ENCODE measurements around the gene TRPM5.
"Not testable (repeated sequence)": the region's sequence is repeated elsewhere in the genome, so short reads cannot be mapped to it uniquely, and the experiment has no call there.

Gene TRPM5

GRCh38 chr11:2443881-2444820 lies at the start of gene TRPM5:
TSS of gene TRPM5 (minus strand) at chr11:2444514. CDS start at chr11:2423036, 21,478 bp downstream.
- ATAC-seq (peak; percentile 27), DNase-seq (peak; percentile 76 to 79)
- H3K9me3 Mint-ChIP-seq = no peaks in the 10 kb centered on the region
- peaks cover 56% of the 10 kb centered on the region for H3K4me1 Mint-ChIP-seq
- H3K4me3 Mint-ChIP-seq = peak within 1 kb of the TSS; percentile 90 to 96
- peak within 1 kb of the TSS in 1 of 2 donors; percentile 69 for H3K27ac Mint-ChIP-seq
- H3K27me3 Mint-ChIP-seq = no peaks in the 10 kb centered on the region

GRCh38 chr11:2489083-2489482 lies 44.8 kb upstream of the TRPM5 start:
- Mint-ChIP-seq H3K27me3 (no peaks in the 10 kb centered on the region), H3K4me3 (no peak overlapping the region), H3K27ac (no peak overlapping the region), H3K9me3 (peaks cover 44 to 70% of the 10 kb centered on the region in 2 donors), H3K4me1 (no peaks in the 10 kb centered on the region)
- ATAC-seq (no peak), DNase-seq (no peak)

- H3K9me3 Mint-ChIP-seq = peaks cover 37 to 59% of the 10 kb centered on the region in 2 donors
- no peaks in the 10 kb centered on the region for H3K27me3 Mint-ChIP-seq
- H3K4me3 Mint-ChIP-seq = no peak overlapping the region
- ATAC-seq (no peak), DNase-seq (no peak)
- no peak overlapping the region for H3K27ac Mint-ChIP-seq
- no peaks in the 10 kb centered on the region for H3K4me1 Mint-ChIP-seq
These were observed 43.7 kb upstream of the TRPM5 start for GRCh38 chr11:2488004-2488403.

- Mint-ChIP-seq H3K27me3 (no peaks in the 10 kb centered on the region), H3K27ac (no peak overlapping the region), H3K4me3 (peak overlapping the region in 1 of 2 donors; percentile 24), H3K9me3 (peaks cover 45 to 48% of the 10 kb centered on the region in 2 donors), H3K4me1 (peaks cover 17% of the 10 kb centered on the region)
- DNase-seq (no peak), ATAC-seq (no peak)
These were observed 40.3 kb upstream of the TRPM5 start for GRCh38 chr11:2484576-2485125.

- DNase-seq (no peak), ATAC-seq (no peak)
- Mint-ChIP-seq H3K9me3 (peaks cover 35 to 48% of the 10 kb centered on the region in 2 donors), H3K27me3 (no peaks in the 10 kb centered on the region), H3K27ac (no peak overlapping the region), H3K4me1 (peaks cover 17% of the 10 kb centered on the region), H3K4me3 (no peak overlapping the region)
These were observed 39.1 kb upstream of the TRPM5 start for GRCh38 chr11:2483426-2483825.

- H3K27me3 Mint-ChIP-seq = no peaks in the 10 kb centered on the region
These were observed 38.4 kb upstream of the TRPM5 start for GRCh38 chr11:2482745-2483144.

GRCh38 chr11:2482204-2482603 lies 37.9 kb upstream of the TRPM5 start:
- DNase-seq = no peak
- Mint-ChIP-seq H3K27me3 (no peaks in the 10 kb centered on the region), H3K27ac (no peak overlapping the region), H3K9me3 (peaks cover 33 to 48% of the 10 kb centered on the region in 2 donors), H3K4me3 (no peak overlapping the region), H3K4me1 (peaks cover 17% of the 10 kb centered on the region)
- ATAC-seq = no peak

More at GRCh38 chr11:2482745-2483144, 38.4 kb upstream of the TRPM5 start:
- Mint-ChIP-seq H3K4me1 (peaks cover 17% of the 10 kb centered on the region), H3K4me3 (no peak overlapping the region), H3K27ac (no peak overlapping the region), H3K9me3 (peaks cover 34 to 48% of the 10 kb centered on the region in 2 donors)
- DNase-seq = no peak
- ATAC-seq = no peak

GRCh38 chr11:2481253-2481652 lies 36.9 kb upstream of the TRPM5 start:
- Mint-ChIP-seq H3K27me3 (no peaks in the 10 kb centered on the region), H3K9me3 (peaks cover 29 to 48% of the 10 kb centered on the region in 2 donors), H3K4me1 (peaks cover 17% of the 10 kb centered on the region), H3K27ac (no peak overlapping the region), H3K4me3 (peak overlapping the region; percentile 41 to 61)
- DNase-seq (no peak), ATAC-seq (peak; percentile 54)

- Mint-ChIP-seq H3K4me3 (peak overlapping the region; percentile 42 to 61), H3K27ac (no peak overlapping the region), H3K9me3 (peaks cover 25 to 47% of the 10 kb centered on the region in 2 donors), H3K27me3 (no peaks in the 10 kb centered on the region), H3K4me1 (peaks cover 17% of the 10 kb centered on the region)
- ATAC-seq (peak; percentile 82), DNase-seq (no peak)
These were observed 36.5 kb upstream of the TRPM5 start for GRCh38 chr11:2480874-2481220.

GRCh38 chr11:2480067-2480873 lies 36.0 kb upstream of the TRPM5 start:
- not testable (repeated sequence) for H3K27me3 Mint-ChIP-seq, H3K27ac Mint-ChIP-seq, DNase-seq
- ATAC-seq = peak; percentile 50
- H3K4me1 Mint-ChIP-seq = peaks cover 22% of the 10 kb centered on the region
- H3K9me3 Mint-ChIP-seq = peaks cover 19 to 42% of the 10 kb centered on the region in 2 donors
- H3K4me3 Mint-ChIP-seq = peak overlapping the region; percentile 42 to 61

GRCh38 chr11:2477936-2478335 lies 33.6 kb upstream of the TRPM5 start:
- H3K27ac Mint-ChIP-seq = peak overlapping the region in 1 of 2 donors; percentile 48
- no peak for ATAC-seq

GRCh38 chr11:2477254-2477653 lies 32.9 kb upstream of the TRPM5 start:
- Mint-ChIP-seq H3K9me3 (peaks cover 19 to 33% of the 10 kb centered on the region in 2 donors), H3K4me3 (no peak overlapping the region), H3K27me3 (no peaks in the 10 kb centered on the region), H3K4me1 (peaks cover 39% of the 10 kb centered on the region), H3K27ac (no peak overlapping the region)
- no peak for ATAC-seq
- no peak for DNase-seq

More at GRCh38 chr11:2477936-2478335, 33.6 kb upstream of the TRPM5 start:
- peaks cover 32% of the 10 kb centered on the region for H3K4me1 Mint-ChIP-seq
- H3K9me3 Mint-ChIP-seq = peaks cover 19 to 33% of the 10 kb centered on the region in 2 donors
- H3K4me3 Mint-ChIP-seq = no peak overlapping the region
- H3K27me3 Mint-ChIP-seq = no peaks in the 10 kb centered on the region
- DNase-seq = no peak

GRCh38 chr11:2475136-2475918 lies 31.0 kb upstream of the TRPM5 start:
- H3K4me3 Mint-ChIP-seq = no peak overlapping the region
- peaks cover 36% of the 10 kb centered on the region for H3K4me1 Mint-ChIP-seq
- H3K27me3 Mint-ChIP-seq = no peaks in the 10 kb centered on the region
- ATAC-seq (no peak), DNase-seq (no peak)
- H3K27ac Mint-ChIP-seq = peak overlapping the region in 1 of 2 donors; percentile 63
- peaks cover 14 to 27% of the 10 kb centered on the region in 2 donors for H3K9me3 Mint-ChIP-seq

- Mint-ChIP-seq H3K9me3 (peaks cover 6 to 16% of the 10 kb centered on the region in 2 donors), H3K27me3 (no peaks in the 10 kb centered on the region), H3K27ac (peak overlapping the region in 1 of 2 donors; percentile 48), H3K4me1 (peaks cover 37% of the 10 kb centered on the region), H3K4me3 (no peak overlapping the region)
- ATAC-seq (no peak), DNase-seq (no peak)
These were observed 30.0 kb upstream of the TRPM5 start for GRCh38 chr11:2474059-2474901.
